NCI-H748 treated with DMSO at 0.1 percent for 48 hours (cell line): ENCODE measurements around the gene LTBP2.
"Not testable (repeated sequence)": the region's sequence is repeated elsewhere in the genome, so short reads cannot be mapped to it uniquely, and the experiment has no call there.

ENCODE experiments used
- DNase-seq: peaks from one replicate; lab custom pipeline; 2025; lab: John Stamatoyannopoulos, UW

LTBP2 gene

DNA sequence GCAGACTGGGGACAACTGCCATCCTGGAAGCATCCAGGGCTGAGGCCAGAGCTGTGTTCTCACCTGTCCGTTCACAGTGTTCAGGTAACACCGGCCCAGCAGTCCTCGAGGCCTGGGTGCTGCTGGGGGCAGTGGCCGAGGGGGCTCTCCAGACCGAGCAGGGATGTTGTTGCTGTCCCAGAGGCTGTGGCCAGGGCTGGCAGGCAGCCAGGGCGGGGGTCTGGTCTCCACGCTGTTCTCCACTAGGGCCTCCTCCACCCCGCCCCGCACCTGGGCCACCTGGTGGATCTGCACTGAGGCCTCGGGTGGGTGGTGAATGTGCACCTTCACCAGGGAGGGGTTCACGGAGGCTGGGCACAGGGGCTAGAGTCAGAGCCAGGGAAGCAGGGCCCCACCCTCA lies 61.0 kb downstream of the LTBP2 start:
- no peak for DNase-seq

DNA sequence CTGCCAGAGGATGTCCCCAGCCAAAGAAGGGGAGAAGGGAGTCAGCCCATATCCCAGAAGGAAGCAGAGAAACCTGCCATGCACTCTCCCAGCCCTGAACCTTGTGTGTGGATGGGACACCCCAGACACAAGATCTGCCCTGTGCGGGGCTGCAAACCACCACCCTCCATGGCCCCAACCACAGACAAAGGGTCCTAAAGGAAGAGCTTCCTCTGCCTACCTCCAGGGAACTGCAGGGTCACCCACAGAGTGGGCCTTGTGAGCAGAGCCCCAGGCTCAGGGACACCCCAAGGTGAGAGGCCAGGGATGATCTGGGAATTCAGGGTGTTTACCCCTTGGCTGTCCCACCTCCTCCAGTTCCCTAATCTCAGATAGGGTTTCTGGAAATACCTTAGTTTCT lies 62.0 kb downstream of the LTBP2 start:
- no peak for DNase-seq

DNA sequence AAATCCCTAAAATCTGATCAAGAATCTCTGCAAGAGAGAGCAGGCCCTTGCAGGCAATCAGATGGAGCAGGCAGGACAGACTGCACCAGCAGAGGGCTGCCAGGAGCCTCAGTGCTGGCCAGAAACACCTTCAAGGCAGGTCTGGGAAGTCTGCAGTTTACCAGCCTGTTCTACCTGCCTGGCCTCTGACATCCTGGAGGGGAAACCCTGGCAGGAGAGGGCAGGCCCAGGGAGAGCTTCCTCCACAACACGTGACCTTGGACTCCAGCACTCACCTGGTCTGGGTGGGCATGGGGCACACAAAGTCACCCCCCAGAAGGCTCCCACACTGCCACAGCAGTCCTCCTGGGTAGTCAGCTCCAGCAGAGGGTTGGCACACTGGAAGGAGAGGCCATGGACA lies 62.4 kb downstream of the LTBP2 start:
- no peak for DNase-seq

DNA sequence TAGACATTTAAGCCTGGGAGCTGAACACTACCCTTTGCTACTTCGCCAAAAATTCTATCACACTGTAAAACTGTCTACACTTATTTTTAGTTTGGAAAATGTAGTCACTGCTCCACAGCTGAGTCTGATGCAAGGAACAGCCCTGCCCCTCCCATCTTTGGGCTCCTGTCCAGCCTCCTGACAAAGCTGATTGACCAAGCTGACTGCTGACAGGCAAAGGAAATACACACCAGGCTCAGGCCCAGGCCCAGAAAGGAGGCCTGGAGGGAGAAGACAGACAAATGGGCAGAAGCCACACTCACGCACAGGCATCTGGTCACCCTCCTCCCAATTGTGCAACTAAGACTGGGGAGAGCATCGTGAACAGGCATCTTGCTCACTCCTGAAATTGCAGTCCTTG lies 63.2 kb downstream of the LTBP2 start:
- no peak for DNase-seq

DNA sequence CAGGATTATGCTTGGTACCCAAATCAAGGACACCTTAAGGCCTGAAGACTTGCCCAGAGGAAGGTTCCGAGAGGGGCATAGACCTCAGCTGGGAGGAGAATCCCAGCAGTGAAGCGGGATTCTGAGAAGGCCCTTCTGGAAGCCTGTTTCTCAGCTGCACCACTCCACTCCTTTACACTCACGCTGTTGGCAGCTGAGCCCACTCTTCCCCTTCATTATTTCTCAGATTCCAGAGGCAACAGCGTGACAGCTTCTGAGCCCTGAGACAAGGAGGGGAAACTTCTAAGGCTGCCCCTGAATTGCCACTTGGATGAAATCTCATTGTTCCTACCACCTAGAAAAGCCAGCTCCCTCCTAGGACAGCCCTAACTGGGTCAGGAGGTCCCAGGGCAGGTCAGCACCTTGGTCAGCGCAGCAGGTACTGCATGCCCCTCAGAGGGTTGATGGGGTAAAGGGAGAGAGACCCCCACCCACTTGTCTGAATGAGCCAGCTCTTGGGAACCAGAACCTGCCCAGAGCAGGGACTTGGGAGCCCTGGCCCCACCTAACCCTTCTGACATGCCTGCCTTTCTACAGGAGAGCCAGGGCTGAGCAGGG lies 64.6 kb downstream of the LTBP2 start:
- no peak for DNase-seq

DNA sequence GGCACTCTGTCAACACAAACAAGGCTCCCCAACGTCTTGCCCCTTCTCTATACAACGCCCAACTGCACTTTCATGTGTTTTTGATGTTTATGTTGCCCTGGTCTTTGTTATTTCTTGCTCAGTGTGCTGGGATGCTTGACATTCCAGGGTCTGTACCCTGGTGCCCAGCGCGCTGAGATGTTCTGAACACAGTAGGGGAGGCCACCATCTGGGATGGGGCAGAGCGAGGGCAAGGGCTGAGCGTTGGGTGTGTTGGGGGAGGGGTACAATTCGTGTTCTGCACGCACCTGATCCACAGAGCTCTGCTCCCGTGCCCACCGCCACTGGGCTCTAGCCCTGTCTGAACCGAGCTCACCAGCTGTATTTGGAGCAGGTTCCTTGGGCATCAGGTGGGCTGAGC lies 65.6 kb downstream of the LTBP2 start:
- DNase-seq = no peak

DNA sequence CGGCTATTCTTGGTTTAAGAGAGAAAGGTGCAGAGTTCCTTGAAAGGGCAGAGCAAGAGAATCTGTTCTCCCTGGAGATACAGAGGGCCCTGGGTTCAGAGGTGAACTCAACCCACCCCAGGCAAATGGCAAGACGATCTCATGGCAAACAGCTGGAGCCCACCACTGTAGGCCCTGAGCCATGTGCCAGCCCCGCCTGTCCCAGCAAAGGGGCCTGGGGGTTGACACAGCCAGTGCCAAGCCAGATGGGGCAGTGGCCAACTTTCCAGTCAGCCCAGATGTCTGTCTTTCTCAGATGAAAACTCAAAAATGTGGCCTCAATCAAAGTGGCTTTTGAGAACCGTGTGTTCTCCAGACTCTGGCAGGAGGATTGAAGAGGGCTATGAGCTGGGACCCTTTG lies 66.7 kb downstream of the LTBP2 start:
- DNase-seq = no peak

DNA sequence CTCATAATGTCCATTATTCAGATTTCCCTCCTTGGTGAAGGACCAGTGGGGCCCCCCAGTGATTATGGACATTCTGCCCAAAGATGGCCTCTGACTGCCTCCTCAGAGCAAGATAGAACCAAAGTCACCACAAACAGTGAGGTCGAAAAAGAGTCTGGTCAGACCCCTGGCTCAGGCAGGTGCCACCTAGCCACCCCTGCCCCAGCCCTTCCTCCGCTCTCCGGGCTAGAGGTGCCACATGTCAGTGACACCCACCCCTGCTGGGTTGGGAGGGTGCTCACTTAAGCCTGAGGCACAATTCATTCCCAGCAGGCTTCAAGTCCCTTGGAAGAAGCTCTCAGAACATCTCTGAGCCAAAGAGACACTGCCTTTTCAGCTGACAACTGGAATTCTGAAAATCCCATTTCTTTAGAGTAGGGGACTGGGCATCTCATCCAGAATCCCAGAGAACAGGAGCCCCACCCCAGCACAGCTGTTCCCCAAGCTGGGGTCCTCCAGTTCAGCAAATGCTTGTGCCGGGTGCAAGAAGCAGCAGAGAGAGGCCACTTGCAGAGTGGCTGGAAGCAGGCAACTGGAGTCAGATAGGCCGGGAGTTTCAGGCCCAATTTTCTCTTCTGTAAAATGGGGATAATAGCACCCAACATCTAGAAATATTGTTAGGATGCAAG lies 68.1 kb downstream of the LTBP2 start:
- DNase-seq = no peak

DNA sequence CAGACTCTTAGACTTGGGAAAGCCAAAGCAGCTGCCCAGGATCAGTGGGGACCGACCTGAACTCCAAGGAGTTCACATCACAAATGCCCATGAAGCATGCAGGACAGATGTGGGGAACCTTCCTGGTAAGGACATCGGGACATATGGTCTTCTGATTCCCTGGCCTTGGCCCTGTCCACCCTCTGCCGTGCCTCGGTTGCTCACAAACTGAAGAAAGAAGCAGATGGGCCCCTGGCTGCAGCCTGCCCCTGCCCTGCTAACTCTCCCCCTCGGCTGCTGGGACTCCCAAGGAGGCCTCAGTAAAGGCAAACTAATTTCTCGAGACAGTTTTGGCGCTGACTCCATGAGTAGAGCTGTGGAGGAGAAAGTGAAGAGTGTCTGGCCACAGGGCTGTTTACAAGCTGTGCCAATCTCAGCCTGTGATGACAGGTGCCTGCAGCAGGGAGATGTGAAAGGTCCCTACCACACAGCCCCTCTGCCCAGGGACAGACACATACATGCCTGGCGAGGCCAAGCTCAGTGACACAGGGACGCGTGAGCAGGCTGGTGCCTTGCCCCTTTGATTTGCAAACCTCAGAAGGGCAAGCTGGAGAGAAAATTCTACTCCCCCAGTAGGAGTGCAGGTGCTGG lies 69.9 kb downstream of the LTBP2 start:
- DNase-seq = no peak

DNA sequence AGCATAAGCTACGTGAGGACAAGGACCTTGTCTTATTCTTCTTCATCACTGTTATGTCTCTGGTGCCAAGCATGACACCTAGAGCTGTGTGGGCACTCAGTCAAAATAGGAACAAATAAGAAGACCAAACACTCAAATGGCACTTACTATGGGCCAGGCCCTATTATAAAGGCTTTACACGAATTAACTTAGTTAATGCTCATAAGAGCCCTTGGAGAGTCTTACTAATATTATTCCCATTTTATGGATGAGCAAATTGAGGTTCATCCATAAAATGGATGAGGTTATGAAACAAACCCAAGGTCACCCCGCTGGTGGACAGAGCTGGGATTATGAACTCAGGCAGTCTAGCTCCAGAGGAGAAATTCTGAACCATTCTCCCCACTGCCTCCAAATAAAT lies 70.8 kb downstream of the LTBP2 start:
- no peak for DNase-seq

DNA sequence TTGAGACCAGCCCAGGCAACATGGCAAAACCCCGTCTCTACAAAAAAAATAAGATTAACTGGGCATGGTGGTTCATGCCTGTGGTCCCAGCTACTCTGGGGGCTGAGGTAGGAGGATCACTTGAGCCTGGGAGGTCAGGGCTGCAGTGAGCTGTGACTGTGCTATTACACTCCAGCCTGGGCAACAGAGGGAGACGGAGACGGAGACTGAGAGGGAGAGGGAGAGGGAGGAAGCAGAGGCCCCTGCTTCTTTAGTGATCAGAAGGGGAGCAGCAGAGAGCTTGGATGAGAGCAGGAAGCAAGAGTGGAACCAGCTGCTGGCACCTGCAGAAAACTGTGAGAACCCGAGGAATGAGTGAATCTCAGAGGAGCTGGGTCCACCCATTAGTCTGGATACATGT lies 72.5 kb downstream of the LTBP2 start:
- DNase-seq = no peak

DNA sequence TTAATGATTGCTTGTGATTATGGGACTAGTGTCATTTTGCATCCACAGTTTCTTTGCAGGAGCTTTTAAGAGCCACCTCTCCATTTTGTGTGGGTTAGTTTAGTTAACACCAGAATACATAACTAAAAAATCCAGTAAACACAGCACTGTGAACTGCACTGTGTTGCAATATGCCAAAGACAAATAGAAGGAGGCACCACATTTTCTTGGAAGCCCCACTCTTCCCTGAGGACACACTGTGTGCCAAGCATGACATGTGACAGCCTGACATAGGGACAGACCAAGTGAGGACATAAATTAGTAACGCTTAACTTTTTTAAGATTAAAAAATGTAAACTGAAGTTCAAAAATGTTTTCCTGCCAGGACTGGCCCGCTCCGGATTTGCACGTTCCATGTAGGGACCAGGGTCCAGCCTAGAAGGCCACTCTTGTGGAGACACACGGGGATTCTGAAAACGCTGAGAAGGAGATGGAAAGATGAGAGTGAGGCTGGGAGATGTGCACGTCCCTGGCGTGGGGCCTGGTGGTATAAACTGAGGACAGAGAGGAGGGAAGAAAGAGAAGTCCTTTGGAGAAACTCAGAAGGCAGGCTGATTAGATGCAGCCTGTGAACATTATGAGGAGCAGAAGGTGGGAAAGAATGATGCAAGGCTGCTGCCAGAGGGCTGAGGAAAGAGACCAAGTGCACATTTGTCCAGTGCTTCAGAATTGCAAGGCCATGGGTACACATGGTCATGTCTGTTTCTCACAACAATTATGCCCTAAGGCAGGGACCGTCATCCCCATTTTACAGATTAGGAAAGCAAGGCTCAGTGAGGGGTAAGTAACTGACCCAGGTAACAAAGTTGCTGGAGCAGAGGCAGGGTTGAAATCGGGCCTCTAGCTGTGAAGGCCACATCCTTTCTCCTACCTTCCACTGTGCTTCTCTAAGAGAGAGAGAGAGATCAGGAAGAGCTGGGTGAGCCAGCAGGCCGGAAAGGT lies 73.3 kb downstream of the LTBP2 start:
- no peak for DNase-seq

DNA sequence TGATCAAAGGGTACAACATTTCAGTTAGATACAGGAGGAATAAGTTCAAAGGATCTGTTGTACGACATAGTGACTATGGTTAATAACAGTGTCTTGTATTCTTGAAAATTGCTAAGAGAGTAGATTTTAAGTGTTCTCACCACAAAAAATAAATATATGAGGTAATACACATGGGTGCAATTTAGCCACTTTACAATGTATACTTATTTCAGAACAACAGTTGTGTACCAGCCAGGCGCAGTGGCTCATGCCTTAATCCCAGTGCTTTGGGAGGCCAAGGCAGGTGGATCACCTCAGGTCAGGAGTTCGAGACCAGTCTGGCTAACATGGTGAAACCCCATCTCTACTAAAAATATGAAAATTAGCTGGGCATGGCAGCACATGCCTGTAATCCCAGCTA lies 75.7 kb downstream of the LTBP2 start:
- not testable (repeated sequence) for DNase-seq

DNA sequence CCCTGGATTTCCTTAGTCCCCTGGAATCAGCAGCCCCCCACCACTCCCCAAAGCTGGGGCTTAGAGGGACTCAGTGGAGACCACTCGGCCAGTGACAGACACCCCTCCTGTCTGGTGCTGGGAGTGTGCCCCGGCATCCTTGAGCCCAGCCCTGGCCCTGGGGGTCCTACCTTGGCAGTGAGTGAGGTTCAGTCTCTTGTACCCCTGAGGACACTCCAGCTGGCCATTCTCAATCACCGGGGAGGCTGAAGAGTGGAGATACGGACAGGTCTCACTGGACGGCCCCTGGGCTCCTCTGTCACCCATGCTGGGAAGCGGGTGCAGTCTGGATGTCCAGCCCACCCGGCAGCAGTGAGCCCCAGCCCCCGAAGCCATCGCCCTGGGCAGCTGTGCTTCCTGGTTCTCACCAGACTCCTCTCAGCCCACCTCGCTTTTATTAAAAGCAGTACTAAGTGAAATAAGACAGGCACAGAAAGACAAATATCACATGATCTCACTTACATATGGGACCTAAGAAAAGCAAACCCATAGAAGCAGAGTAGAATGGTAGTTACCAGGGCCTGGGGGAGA lies 76.2 kb downstream of the LTBP2 start:
- no peak for DNase-seq

DNA sequence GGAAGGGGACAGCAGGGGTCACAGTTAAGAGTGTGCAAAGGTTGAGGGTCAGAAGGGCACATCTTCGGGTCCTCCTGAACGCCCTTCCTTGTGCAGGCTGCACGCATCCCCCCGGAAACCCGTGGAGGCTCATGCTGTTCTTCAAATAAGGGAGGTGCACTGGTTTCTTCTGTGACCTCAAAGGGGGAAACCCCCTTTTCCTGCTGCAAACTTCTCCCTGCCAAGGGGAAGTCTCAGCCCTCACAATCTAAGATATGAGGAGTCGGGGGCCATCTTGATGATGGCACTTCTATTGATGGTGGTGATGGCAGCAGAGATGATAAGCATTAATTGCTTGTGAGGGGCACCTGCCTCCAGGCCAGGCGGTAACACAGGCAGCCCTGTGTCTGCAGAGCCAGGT lies 78.5 kb downstream of the LTBP2 start:
- no peak for DNase-seq

DNA sequence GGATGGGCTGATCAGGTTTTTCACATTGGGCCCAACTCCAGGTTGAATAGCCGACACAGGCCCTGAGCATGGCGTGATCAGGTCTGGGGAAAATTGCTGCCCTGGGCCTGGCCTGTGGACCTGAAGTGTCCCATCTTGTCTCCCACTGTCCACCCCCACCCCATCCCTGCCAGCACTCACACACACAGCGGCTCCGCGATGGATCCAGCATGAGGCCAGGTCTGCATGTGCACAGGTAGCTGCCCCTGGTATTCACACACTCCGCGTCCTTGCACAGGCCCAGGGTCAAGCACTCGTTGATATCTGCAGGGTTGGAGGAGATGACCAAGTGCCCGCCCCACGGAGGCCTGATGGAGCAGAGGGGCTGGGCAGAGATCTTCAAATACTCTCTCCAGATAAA lies 79.8 kb downstream of the LTBP2 start:
- DNase-seq = no peak

DNA sequence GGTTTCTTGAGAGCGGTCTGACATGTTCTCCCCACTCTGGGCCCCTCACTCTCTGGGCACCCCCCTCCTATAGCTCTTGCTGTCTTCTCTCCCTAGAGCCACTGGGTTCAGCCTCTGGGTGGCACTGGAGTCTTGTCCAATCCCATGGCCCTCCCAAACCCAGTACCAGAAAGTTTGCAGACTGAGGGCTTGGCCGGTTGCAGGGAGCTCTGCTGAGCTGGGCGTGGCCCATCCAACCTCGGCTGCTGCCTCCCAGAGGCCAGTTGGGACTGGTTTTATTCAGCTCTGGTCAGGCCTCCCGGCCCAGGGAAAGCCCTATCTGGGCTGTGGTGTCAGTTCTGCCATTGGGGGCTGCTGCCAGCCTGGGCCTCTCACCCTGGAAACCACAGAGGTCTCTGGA lies 80.6 kb downstream of the LTBP2 start:
- no peak for DNase-seq

DNA sequence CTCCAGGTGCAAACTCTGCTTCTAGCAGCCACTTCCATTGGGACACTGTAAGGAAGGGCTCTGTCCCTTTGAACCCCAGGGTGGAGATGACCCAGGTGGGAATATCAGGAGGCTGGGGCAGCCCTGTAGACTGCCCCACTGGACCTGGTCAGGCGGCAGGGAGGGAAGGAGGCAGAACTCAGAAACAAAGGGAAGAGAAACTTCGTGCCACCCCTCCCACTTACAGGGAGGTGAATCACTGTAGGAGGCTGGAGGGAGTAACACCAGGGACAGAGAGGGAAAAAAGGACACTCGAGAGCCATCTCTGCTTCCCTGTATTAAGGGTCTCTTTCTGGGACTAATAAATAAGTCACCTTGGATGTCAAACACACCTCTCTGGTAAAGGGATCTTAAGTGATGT lies 81.0 kb downstream of the LTBP2 start:
- no peak for DNase-seq

DNA sequence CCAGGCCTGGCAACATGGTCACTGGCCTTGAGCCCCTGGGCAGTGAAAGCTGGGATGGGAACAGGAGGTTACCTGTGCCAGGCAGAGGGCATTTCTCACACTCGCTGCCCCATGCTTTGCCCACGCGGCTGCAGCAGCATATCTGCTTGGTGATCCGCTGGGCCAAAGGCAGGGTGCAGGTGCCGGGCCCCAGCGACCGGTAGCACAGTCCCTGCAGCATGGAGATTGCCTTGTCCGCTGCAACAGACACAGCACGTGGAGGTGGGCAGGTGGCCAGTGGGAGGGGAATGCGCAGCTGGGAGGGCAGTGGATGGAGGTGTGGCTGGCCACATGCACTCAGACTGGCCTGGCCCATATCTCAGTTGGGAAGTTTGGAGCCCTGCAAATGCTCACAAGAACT lies 83.2 kb downstream of the LTBP2 start:
- DNase-seq = no peak

DNA sequence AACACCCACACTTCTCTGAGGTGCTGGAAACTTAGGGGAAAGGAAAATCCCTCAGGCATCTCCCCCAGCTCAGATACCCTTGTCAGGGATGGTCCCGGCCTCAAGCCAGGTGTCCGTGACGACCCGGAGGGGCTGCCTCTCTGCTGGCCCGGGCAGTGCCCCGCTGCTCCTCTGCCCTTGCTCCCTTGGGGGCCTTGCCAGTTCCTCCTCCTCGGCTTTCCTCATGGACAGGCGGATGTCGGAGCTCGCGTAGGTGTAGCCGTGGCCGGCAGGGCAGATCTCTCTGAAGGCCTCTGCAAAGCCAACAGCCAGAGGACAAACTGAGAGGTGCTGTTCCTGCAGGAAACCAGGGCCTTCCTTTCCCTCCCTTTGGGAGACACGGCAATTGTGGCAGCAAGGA lies 83.6 kb downstream of the LTBP2 start:
- no peak for DNase-seq

DNA sequence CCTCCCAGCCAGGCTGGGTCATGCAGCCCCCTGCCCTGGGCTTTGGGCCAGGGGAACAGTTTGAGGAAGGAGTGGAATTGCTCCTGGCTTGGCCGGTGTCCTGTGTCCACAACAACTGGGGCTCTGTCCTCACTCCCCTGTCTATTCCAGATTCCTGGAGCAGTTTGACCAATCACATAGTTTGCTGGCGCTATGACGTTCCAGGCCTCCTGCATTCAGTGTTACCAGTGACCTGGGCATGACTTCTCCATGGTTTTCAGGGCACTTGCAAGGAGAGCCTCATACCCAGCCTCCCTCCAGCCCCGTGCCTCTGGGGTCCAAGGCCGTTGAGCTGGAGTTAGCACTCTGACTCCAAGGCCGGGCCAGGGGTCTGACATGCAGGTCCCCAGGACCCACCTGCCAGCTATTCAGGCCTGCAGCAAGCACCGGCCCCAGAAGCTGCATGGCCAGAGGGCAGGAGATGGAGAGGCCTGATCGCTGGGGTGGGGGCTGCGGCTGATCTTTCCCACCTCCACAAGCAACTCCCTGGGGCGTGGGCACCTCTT lies 84.2 kb downstream of the LTBP2 start:
- no peak for DNase-seq
